HEK293T (cell line): ENCODE results near the gene SPSB4.

Experiments
- BHLHE40 ChIP-seq: fragments of 450-650 bp; IDR thresholded peaks from 2 replicates; pipeline ENCODE4 v1.6.1; 2016; ENCODE audit warnings: mild to moderate bottlenecking, moderate library complexity, borderline replicate concordance
- FOXM1 ChIP-seq: fragments of 450-650 bp; IDR thresholded peaks from 2 replicates; pipeline ENCODE4 v1.6.1; 2017; ENCODE audit warnings: mild to moderate bottlenecking, borderline replicate concordance
- L3MBTL2 ChIP-seq: fragments of 450-650 bp; conservative IDR thresholded peaks from 2 replicates; pipeline ENCODE4 v1.6.1; 2016; ENCODE audit warnings: mild to moderate bottlenecking
- NFRKB ChIP-seq: fragments of 450-650 bp; IDR thresholded peaks from 2 replicates; pipeline ENCODE4 v1.6.1; 2016; ENCODE audit warnings: mild to moderate bottlenecking, moderate library complexity
- PKNOX1 ChIP-seq: fragments of 450-650 bp; IDR thresholded peaks from 2 replicates; pipeline ENCODE4 v1.6.1; 2016
- SP1 ChIP-seq: fragments of 450-650 bp; IDR thresholded peaks from 2 replicates; pipeline ENCODE4 v1.6.1; 2017
- SUZ12 ChIP-seq: fragments of 450-650 bp; IDR thresholded peaks from 2 replicates; pipeline ENCODE4 v1.6.1; 2016; ENCODE audit warnings: mild to moderate bottlenecking

- TF ChIP-seq SP1, result no peak
- no peak for TF ChIP-seq SUZ12
- no peak for TF ChIP-seq FOXM1
- no peak for TF ChIP-seq BHLHE40
- no peak for TF ChIP-seq PKNOX1
- no peak for TF ChIP-seq NFRKB
- no peak for TF ChIP-seq L3MBTL2
These were observed 6.2 kb upstream of the SPSB4 start for GRCh38 chr3:141044695-141045641.
